ENCODE results near the gene GJB5. TPM values are rescaled to one million over a fixed set of nuclear protein-coding genes. Genes with fewer than 3 reads are reported as not detected.

Gene GJB5
- total and polyA plus RNA-seq, 7 donors = 0.69 TPM; not detected in 6

DNA sequence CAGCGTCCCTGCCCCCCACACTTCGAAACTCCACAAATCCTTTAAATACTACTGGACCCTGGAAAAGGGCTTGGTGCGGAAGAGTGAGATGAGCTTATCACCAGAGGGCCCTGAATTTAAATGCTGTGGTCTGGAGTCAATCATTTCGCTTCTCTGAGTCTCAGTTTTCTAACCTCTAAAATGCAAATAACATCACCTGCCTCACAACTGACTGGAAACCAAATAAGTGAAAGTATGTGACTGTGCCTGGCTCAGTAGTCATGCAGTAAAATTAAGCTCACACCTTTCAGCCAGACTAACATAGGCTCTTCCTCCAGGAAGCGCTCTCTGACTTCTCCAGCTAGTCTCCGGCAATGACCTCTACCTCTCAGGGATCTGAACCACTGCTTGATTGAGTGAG, 42.1 kb downstream of the GJB5 start:
- no peak for TF ChIP-seq EP300 (IDR thresholded peaks at IDR 0.05)
- TF ChIP-seq POLR2AphosphoS5 (IDR thresholded peaks at IDR 0.05) = no peak
- no peak for TF ChIP-seq POLR2A (IDR thresholded peaks at IDR 0.05)
- TF ChIP-seq CTCF (IDR thresholded peaks at IDR 0.05) = no peak
- peaks cover 4 to 22% (median 13%) of the 10 kb centered on the region in 3 donors for H3K27me3 ChIP-seq
- WGBS, 2 donors = 87 to 89% methylated on average over 6 of the region's 6 CpGs
- H3K4me1 ChIP-seq = peaks cover 0 to 7% (median 3%) of the 10 kb centered on the region in 4 donors
- peaks cover 0 to 7% (median 0%) of the 10 kb centered on the region in 4 donors for H3K36me3 ChIP-seq
- H3K27ac ChIP-seq = no peak overlapping the region
- H3K9me3 ChIP-seq = no peaks in the 10 kb centered on the region
- DNase-seq = no peak
- intact Hi-C loops (cut with DNase I) = no loop called here
- no peak overlapping the region for H3K4me3 ChIP-seq

GRCh38 chr1:34800214-34800613, 45.4 kb downstream of the GJB5 start:
- H3K36me3 ChIP-seq = no peaks in the 10 kb centered on the region
- no peak for TF ChIP-seq POLR2AphosphoS5 (IDR thresholded peaks at IDR 0.05)
- no peak for TF ChIP-seq POLR2A (IDR thresholded peaks at IDR 0.05)
- no peak for TF ChIP-seq EP300 (IDR thresholded peaks at IDR 0.05)
- no peak for TF ChIP-seq CTCF (IDR thresholded peaks at IDR 0.05)
- H3K9me3 ChIP-seq = peaks cover 0 to 3% (median 0%) of the 10 kb centered on the region in 4 donors
- intact Hi-C loops (cut with DNase I) = no loop called here
- WGBS, 2 donors = 81 to 91% methylated on average over 6 of the region's 6 CpGs
- H3K27ac ChIP-seq = no peak overlapping the region
- H3K27me3 ChIP-seq = no peaks in the 10 kb centered on the region
- no peak overlapping the region for H3K4me3 ChIP-seq
- no peak for DNase-seq
- no peaks in the 10 kb centered on the region for H3K4me1 ChIP-seq

DNA sequence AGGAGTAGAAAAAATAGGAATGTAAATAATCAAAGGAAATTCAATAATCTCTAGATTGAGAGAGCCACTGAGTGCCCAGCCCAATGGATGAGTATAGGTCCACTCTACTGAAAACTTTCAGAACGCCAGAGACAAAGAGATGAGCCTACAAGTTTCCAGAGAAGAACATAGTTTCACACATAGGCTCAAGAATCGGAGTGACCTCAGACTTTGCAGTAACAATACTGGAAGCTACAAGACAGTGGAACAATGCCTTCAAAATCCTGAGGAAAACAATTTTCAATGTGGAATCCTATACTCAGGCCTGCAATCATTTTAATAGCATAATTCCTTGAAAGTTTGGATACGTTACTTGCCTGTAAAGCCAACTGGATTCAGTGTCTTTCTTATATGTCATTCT, 48.9 kb downstream of the GJB5 start:
- intact Hi-C loops (cut with DNase I) = no loop called here
- H3K27ac ChIP-seq = no peak overlapping the region
- peaks cover 0 to 3% (median 0%) of the 10 kb centered on the region in 4 donors for H3K9me3 ChIP-seq
- DNase-seq = no peak
- H3K27me3 ChIP-seq = no peaks in the 10 kb centered on the region
- WGBS, 2 donors = 96 to 97% methylated on average over 3 of the region's 3 CpGs
- TF ChIP-seq EP300 (IDR thresholded peaks at IDR 0.05) (no peak), CTCF (IDR thresholded peaks at IDR 0.05) (no peak), POLR2A (IDR thresholded peaks at IDR 0.05) (no peak), POLR2AphosphoS5 (IDR thresholded peaks at IDR 0.05) (no peak)
- H3K4me3 ChIP-seq = no peak overlapping the region
- H3K4me1 ChIP-seq = peaks cover 0 to 3% (median 0%) of the 10 kb centered on the region in 4 donors
- no peaks in the 10 kb centered on the region for H3K36me3 ChIP-seq

GRCh38 chr1:34806396-34806795, 51.5 kb downstream of the GJB5 start:
- Histone ChIP-seq H3K27me3 (no peaks in the 10 kb centered on the region), H3K4me1 (peaks cover 0 to 3% (median 0%) of the 10 kb centered on the region in 4 donors), H3K36me3 (no peaks in the 10 kb centered on the region), H3K27ac (no peak overlapping the region), H3K9me3 (peaks cover 0 to 3% (median 0%) of the 10 kb centered on the region in 4 donors), H3K4me3 (no peak overlapping the region)
- DNase-seq = no peak
- TF ChIP-seq EP300 (IDR thresholded peaks at IDR 0.05) = no peak
- TF ChIP-seq CTCF (IDR thresholded peaks at IDR 0.05) = no peak
- TF ChIP-seq POLR2A (IDR thresholded peaks at IDR 0.05) = no peak
- no peak for TF ChIP-seq POLR2AphosphoS5 (IDR thresholded peaks at IDR 0.05)
- intact Hi-C loops (cut with DNase I) = no loop called here
- 80 to 86% methylated on average over 3 of the region's 3 CpGs for WGBS, 2 donors

Other genes with a start within 250 kb of the GJB5 start
- not detected for gene GJB4, start 4.7 kb downstream of the GJB5 start, total RNA-seq
- gene GJB4, start 4.7 kb downstream of the GJB5 start, polyA plus RNA-seq = under 1 TPM in 1 of 3 donors, not detected in 2; 0.39 TPM
- not detected for gene GJB3, start 26.2 kb downstream of the GJB5 start, total RNA-seq
- 10 to 100 TPM in 1 of 3 donors, 1 to 10 TPM in 2; 1.2 to 11.0 (median 1.8) TPM for gene GJB3, start 26.2 kb downstream of the GJB5 start, polyA plus RNA-seq
- gene GJA4, start 38.0 kb downstream of the GJB5 start, total RNA-seq = 10 to 100 TPM in 1 of 4 donors, 1 to 10 TPM in 3; 3.3 to 14.7 (median 7.6) TPM
- gene GJA4, start 38.0 kb downstream of the GJB5 start, polyA plus RNA-seq = 1 to 10 TPM in 1 of 3 donors, under 1 TPM in 1, not detected in 1; 0.60 to 8.3 TPM
- 10 to 100 TPM; 18.0 to 25.3 (median 23.7) TPM for gene SMIM12, start 104.7 kb downstream of the GJB5 start, total RNA-seq
- gene SMIM12, start 104.7 kb downstream of the GJB5 start, polyA plus RNA-seq = 10 to 100 TPM; 43.2 to 63.1 (median 45.1) TPM
- gene DLGAP3, start 174.6 kb downstream of the GJB5 start, total RNA-seq = under 1 TPM; 0.36 to 0.68 (median 0.52) TPM
- under 1 TPM in 1 of 3 donors, not detected in 2; 0.63 TPM for gene DLGAP3, start 174.6 kb downstream of the GJB5 start, polyA plus RNA-seq
- gene TMEM35B, start 230.3 kb downstream of the GJB5 start, total RNA-seq = 10 to 100 TPM; 18.6 to 53.8 (median 29.0) TPM
- 10 to 100 TPM in 1 of 3 donors, 1 to 10 TPM in 2; 7.6 to 38.8 (median 9.0) TPM for gene TMEM35B, start 230.3 kb downstream of the GJB5 start, polyA plus RNA-seq

Measured in sigmoid colon (tissue), 7 donors.